TTC549 (cell line): Measurements from ENCODE around the gene NOD1.
A peak's percentile ranks its signal among the peaks of the same experiment; 100 is the strongest.
"Not testable (repeated sequence)": the region's sequence is repeated elsewhere in the genome, so short reads cannot be mapped to it uniquely, and the experiment has no call there.

ENCODE experiments used
- FAIRE-seq: peaks from 2 replicates; lab custom pipeline; 2012; peaks lifted over from hg19 to GRCh38; lab: Jason Lieb, UNC

NOD1 gene

GRCh38 chr7:30504301-30505173 is 26.0 kb upstream of the NOD1 start, which contains the start of gene GGCT:
Gene GGCT, minus strand, starts transcription at chr7:30504829. Its CDS starts 120 bp downstream, at chr7:30504709.
- FAIRE-seq = peak; percentile 83

GRCh38 chr7:30503274-30504212 is 25.0 kb upstream of the NOD1 start:
- no peak for FAIRE-seq

DNA sequence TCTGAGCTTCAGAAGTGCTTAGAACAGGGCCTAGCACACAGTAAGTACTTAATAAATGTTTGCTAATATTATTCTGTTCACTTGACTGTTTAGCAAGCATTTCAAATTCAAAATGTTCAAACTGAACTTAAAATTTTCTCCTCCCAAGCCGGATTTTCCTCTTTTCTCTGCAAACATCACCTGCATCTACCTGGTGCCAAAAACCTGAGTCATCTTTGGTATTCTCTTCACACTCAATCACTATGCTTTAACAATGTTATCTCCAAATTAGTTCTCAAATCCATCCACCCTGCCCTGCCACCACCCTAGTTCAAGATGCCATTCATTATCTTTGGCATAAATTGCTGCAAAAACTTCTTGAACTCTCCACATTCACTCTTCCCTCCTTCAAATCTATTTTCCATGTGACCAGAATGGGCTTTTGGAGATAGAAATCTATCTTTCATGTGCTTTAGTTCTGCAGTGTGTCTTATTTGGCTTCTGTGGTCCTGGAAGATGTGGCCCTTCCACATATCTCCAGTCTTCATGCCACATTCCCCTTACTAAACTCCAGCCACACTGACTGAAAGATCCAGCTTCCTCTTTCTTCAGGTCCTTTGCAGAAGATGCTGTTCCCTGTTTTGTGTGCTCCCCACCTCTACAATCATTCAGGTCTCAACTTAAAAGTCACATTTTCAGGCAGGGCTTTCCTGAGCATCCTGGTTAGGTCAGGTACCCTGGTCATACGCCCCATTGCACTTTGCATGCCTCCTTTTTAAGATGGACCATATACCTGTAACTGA is 24.1 kb upstream of the NOD1 start:
- no peak for FAIRE-seq

GRCh38 chr7:30501264-30501663 is 22.7 kb upstream of the NOD1 start:
- FAIRE-seq = no peak

GRCh38 chr7:30493228-30493627 is 14.6 kb upstream of the NOD1 start:
- FAIRE-seq = no peak

GRCh38 chr7:30491417-30491816 is 12.8 kb upstream of the NOD1 start:
- FAIRE-seq = no peak

DNA sequence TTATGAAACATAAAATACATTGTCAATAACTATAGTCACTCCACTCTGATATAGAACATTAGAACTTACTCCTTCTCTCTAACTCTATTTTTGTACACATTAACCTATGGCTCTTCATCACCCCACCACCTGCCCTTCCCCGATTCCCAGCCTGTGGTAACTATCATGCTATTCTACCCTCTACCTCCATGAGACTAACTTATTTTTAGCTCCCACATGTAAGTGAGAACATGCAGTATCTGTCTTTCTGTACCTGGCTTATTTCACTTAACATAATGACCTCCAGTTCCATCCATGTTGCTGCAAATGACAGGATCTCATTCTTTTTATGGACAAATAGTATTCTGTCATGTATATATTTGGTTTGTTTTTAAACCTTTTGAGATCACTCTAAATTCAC is 8.8 kb upstream of the NOD1 start:
- FAIRE-seq = no peak

DNA sequence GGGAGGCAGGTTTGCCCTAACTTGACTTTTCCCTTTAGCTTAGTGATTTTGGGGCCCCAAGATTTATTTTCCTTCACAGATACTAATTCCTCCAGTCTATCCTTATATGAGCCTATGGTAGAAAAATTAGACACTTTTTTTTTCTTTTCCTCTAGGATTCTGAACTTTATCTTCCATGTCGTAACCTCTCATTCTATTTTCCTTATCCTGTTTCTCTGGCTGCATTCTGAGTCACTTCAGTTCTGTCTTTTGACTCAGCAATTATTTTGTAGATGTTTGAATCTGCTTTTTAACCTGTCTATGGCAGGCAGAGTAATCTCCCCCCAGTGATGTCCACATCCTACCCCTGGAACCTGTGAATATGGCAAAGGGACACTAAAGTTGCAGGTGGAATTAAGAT is 7.1 kb upstream of the NOD1 start:
- FAIRE-seq = no peak

DNA sequence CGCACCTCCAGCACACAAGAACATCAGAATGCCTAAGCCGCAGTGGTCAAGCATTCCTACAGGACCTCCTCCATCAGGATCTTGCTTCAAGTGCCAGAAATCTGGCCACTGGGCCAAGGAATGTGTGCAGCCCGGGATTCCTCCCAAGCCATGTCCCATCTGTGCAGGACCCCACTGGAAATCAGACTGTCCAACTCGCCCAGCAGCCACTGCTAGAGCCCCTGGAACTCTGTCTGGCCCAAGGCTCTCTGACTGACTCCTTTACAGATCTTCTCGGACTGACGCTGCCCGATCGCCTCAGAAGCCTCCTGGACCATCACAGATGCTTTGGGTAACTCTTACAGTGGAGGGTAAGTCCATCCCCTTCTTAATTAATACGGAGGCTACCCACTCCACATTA is 2.8 kb upstream of the NOD1 start:
- not testable (repeated sequence) for FAIRE-seq

DNA sequence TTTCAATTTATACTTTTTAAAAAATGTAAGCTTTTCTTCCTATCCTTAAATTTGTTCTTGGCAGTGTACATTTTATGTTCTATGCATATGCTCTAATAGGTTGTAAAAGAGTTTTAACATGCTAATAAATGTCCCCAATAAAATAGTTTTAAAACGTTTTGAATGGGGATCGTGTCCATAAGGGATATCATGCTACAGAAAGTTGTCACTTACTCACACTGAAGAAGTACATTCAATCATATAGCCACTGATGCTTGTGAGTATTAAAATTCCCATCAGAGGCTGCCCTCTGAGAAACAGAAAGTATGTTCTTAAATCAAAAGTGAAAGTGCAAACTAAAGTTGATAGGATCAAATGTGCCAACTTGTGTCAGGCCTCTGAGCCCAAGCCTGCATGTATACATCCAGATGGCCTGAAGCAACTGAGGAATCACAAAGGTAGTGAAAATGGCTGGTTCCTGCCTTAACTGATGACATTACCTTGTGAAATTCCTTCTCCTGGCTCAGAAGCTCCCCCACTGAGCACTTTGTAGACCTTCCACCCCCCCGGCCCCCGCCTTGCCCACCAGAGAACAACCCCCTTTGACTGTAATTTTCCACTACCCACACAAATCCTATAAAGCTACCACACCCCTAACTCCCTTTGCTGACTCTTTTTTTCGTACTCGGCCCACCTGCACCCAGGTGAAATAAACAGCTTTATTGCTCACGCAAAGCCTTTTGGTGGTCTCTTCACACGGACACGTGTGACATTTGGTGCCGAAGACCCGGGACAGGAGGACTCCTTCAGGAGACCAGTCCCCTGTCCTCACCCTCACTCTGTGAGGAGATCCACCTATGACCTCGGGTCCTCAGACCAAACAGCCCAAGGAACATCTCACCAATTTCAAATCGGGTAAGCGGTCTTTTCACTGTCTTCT is 877 bp upstream of the NOD1 start:
- no peak for FAIRE-seq

DNA sequence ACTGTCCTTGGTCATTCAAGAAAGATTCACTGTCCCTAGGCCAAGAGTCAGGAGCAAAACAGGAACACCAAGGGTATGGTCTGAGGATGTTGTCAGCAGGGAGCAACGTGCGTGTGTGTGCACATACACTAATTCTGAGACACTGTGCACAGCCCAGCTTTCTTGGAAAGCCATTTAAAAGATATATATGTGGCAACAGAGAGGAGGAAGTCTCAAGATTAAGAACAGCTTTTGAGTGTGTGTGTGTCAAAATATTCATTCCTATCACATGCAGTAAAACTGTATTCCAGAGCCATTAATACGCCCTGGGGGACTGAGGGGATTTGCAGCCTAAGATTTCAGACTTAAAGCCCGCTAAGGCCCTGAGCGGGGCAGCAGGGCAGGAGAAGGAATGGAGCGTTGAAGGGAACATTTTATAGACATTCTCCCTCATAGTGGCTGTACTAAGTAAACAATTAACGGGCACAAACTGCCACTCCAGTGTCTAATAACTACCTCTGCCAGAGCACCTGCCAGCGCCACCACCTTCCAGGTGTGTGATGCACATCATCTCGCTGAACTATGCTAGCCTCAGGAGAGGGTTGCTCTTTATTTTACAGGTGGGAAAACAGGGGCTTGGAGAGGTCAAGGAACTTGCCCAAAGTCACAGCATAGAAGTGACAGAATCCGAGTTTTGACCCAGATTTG is 2.0 kb downstream of the NOD1 start:
- no peak for FAIRE-seq

GRCh38 chr7:30475580-30475979 is 3.0 kb downstream of the NOD1 start:
- FAIRE-seq = no peak

GRCh38 chr7:30474893-30475292 is 3.7 kb downstream of the NOD1 start:
- FAIRE-seq = no peak

- no peak for FAIRE-seq
These were observed 4.1 kb downstream of the NOD1 start for GRCh38 chr7:30474485-30474884.

DNA sequence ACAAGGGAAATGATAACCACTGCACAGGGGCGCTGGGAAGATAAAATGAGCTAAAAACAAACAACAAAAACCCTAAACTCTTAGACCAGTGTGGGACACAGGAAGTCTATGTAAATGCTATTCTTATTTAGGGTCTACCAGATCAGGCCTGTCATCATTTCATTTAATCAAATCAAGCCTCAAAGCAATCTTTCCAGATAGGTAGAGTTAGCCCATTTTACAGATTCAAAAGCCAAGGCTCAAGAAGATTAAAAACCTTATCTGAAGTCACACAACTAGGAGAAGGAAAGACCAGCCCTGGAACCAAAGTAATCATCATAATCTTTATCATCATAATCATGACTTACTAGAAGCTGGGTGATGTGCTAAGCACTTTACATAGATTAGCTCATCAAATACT is 4.7 kb downstream of the NOD1 start:
- no peak for FAIRE-seq

DNA sequence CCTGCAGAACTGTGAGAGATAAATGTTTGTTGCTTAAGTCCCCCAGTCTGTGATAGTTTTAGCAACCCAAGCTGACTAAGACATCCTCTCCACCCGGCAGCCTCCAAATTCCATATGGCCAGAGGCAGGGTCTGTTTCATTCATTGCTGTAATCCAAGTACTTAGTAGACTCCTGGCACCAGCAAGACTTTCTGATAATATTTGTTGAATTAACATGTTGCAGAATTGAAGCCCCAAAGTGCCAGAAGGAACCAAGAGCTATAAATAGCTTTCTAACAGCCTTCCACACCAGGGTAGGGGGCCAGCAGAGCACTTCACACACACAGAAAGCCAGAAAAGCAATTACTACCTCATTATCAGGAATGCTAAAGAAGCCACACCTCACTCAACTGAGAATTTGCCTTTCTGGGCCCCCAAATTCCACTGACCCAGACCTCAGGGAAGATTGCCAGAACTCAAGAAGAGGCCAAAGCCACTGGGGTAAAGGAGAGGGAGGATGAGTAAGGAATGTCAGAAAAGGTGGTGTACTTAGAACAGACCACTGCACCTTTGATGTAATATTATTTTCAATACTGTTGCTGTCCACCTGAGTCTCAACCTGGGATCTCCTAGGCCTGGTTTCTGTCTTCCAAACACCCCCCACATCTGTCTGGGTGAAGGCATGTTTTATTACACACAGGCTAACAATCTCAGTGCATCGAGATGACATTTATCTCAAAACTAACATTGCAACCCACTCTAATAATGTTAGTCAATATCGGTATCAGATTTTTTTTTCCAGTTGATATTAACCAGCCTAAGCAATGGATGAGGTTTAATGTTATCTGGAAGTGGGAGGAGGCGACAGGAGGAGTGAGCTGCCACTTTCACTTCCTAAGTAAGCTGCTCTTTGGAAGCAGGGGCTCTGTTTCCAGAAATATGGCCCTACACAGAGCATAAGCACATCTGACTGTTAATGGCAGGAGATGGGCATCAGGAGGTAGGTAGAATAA is 5.5 kb downstream of the NOD1 start:
- FAIRE-seq = no peak

DNA sequence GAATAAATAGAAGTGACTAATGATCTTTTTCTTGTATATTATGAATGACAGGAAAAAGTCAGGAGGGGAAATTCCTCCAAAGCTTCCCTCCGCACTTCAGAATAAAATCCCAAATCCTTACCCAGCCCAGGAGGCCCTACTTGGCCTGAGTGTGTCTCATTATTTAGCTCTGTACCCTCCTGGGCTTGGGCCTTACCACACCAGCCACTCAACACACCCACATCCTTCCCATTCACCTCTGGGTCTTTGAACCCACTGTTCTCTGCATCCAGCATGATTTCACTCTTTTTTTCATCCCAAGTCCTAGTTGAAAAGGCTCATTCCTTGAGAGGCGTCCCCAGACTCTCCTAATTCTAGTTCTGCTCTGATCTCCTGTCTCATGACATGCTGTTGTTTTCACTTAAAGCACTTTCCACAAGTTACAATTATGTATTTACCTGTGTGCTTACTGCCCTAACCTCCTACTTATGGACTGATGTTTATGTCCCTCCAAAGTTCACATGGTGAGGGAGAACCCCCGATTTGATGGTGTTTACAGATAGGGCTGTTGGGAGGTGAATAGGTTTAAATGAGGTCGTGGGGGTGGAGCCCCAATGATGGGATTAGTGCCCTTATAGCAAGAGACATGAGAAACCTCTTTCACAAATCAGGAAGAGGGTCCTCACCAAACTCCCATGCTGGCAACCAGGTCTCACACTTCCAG is 6.4 kb downstream of the NOD1 start:
- no peak for FAIRE-seq

- no peak for FAIRE-seq
These were observed 7.4 kb downstream of the NOD1 start for GRCh38 chr7:30471205-30471604.

- no peak for FAIRE-seq
These were observed 7.8 kb downstream of the NOD1 start for GRCh38 chr7:30470771-30471170.
